AG10803 (cell line): ENCODE results near the gene CAMK2A.

Experiments used
- DNase-seq: peaks from one replicate; pipeline ENCODE4 v3.0.0; 2010; ENCODE audit warnings: low read depth
- H3K4me3 ChIP-seq: 2 replicates; pipeline ENCODE4 v1.5.1; 2011; ENCODE audit warnings: mild to moderate bottlenecking, low read length, control low read depth
- TF ChIP-seq, protein P1 (sequence below): conservative IDR thresholded peaks from 2 replicates; pipeline ENCODE4 v1.5.1; 2011; ENCODE audit warnings: mild to moderate bottlenecking, low read length, control low read depth, inconsistent platforms

Gene CAMK2A

DNA sequence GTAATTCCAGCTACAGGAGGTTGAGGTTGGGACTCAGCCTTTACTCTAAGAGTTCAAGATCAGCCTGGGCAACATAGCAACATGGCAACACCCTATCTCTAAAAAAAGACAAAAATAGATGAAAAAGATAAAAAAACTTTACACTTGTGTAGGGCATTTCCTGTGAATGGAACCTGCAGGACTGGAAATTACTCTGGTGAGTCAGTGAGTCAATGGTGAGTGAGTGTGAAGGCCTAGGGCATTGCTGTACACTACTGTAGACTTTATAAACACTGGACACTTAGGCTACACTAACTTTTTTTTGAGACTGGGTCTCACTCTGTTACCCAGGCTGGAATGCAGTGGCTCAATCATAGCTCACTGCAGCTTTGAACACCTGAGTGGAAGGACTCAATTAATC is 32.6 kb upstream of the CAMK2A start:
- no peak overlapping the region for H3K4me3 ChIP-seq
- TF ChIP-seq, protein P1, sequence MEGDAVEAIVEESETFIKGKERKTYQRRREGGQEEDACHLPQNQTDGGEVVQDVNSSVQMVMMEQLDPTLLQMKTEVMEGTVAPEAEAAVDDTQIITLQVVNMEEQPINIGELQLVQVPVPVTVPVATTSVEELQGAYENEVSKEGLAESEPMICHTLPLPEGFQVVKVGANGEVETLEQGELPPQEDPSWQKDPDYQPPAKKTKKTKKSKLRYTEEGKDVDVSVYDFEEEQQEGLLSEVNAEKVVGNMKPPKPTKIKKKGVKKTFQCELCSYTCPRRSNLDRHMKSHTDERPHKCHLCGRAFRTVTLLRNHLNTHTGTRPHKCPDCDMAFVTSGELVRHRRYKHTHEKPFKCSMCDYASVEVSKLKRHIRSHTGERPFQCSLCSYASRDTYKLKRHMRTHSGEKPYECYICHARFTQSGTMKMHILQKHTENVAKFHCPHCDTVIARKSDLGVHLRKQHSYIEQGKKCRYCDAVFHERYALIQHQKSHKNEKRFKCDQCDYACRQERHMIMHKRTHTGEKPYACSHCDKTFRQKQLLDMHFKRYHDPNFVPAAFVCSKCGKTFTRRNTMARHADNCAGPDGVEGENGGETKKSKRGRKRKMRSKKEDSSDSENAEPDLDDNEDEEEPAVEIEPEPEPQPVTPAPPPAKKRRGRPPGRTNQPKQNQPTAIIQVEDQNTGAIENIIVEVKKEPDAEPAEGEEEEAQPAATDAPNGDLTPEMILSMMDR: no peak
- peak; percentile 44 for DNase-seq

DNA sequence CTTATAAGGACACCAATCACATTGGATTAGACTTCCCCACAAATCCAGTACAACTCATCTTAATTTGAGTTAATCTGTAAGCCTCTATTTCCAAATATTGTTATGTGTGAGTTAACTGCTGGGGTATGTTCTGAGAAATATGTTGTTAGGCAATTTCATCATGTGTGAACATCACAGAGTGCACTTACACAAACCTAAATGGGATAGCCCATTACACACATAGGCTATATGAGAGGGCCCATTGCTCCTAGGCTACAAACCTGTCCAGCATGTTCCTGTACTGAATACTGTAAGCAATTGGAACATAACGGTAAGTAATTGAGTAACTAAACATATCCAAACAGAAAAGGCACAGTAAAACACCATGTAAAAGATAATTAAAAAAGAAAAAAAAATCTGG is 32.2 kb upstream of the CAMK2A start:
- DNase-seq: peak; percentile 42
- H3K4me3 ChIP-seq: no peak overlapping the region
- TF ChIP-seq, protein P1: no peak

DNA sequence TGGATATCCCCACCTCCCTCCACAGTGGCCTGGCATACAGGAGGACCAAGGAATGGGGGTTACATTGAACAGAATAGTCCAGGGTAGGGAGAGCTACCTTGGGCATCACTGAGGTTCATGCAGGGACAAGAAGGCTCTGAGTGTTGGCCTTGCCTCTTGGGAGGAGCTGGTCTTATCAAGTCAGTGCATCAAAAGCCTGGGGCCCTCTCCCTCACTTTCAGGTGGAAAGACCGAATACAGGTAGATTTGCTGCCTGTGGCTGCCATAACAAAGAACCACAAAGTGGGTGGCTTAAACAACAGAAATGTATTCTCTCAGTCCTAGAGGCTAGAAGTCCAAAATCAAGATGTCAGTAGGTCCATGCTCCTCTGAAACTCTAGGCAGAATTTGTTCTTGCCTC is 31.6 kb upstream of the CAMK2A start:
- TF ChIP-seq, protein P1: no peak
- H3K4me3 ChIP-seq: no peak overlapping the region
- no peak for DNase-seq

DNA sequence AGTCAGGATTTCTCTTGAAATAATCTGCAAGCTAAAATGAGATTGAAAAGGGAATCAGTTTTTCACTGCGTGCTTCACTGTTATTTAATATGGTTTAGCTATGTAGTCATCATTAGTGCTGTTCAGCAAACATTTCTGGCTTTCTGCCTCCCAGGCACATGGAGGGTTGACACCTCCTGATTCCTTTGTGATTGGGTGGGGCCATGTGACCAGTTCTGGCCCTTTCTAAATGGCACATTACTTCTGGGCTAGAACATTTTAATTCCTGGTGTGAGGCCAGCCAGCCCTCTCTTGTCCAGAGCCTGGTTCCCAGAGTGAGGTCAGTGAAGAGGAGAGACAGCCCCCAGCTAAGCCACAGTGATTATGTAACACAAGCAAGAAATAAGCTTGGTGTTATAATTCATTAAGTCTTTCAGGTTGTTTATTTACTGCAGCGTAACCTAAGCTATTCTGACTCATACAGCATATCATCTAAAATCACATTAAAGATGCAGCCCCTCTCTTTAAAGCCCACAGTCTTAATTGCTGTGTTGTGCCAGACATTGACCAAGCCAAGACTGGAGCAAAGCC is 30.6 kb upstream of the CAMK2A start:
- TF ChIP-seq, protein P1: no peak
- DNase-seq: peak; percentile 93

DNA sequence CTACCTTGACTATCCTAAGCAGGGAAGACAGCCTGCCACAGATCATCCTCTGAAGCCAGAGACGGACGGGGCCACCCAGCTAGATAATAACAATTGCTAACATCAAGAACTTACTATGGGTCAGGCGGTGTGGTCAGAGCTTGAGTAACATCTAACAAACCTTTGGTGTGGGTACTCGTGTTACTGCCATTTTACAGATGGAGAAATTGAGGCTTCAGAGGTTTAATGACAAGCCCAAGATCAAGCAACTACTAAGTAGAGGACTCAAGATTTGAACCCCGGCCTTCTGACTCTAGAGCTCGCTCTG is 29.9 kb upstream of the CAMK2A start:
- no peak for DNase-seq
- H3K4me3 ChIP-seq: no peak overlapping the region
- TF ChIP-seq, protein P1: no peak

More for the DNA sequence above, 30.6 kb upstream of the CAMK2A start:
- H3K4me3 ChIP-seq: no peak overlapping the region

DNA sequence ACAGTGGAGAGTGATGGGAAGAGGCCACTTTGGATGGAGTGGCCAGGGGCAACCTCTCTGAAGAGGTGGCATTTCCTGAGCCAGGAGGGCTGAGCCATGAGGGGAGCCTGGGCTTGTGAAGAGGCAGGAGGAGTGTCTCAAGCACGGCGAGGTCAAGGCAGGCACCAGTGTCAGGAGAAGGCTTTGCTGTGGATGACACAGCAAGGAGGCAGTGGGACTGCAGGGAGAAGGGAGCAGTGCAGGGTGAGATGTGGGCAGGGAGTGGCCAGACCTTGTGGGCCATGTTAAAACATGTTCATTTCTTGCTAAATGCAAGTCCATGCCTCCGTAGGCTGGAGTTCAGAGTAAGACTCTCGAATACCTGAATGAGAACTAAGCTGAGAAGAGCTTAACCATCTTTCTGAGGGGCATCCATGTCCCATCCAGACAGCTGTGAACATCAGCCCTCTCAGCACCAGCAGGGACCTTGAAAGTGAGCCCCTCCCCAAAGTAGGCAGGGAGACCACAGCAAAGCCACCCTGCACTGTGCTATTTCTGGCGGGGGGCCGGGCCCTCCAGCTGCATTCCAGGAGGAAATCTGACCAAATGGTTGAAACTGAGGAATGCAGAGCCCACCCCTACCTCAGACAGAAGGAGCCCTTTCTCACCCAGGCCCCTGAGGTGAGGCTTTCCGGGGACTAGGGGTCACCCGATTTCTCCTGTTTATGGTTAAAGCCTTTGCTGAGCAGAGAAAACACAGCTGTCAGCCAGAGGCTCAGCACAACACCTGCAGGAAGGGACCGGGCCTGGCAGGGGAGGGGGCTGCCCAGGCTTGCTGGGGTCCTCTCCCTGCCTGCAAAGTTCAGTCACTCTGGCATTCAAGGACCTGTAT is 29.3 kb upstream of the CAMK2A start:
- DNase-seq: no peak
- no peak overlapping the region for H3K4me3 ChIP-seq
- TF ChIP-seq, protein P1: no peak
